Activated CD4-positive, alpha-beta T cell treated with anti-CD3 and anti-CD28 coated beads, Interleukin-2, amount 50 U/mL, for 16 hours (primary cell): Measurements from ENCODE around the gene MYO9B.
A peak's percentile ranks its signal among the peaks of the same experiment; 100 is the strongest.

Experiments used
- DNase-seq: peaks from one replicate; pipeline ENCODE4 v3.0.0-alpha.2; 2020

Gene MYO9B

GRCh38 chr19:17226002-17226933 lies 150.7 kb downstream of the MYO9B start, which contains the start of gene OCEL1:
OCEL1 (plus strand) TSS chr19:17226226; CDS start chr19:17226248, 22 bp downstream.
- peak; percentile 97 for DNase-seq

DNA sequence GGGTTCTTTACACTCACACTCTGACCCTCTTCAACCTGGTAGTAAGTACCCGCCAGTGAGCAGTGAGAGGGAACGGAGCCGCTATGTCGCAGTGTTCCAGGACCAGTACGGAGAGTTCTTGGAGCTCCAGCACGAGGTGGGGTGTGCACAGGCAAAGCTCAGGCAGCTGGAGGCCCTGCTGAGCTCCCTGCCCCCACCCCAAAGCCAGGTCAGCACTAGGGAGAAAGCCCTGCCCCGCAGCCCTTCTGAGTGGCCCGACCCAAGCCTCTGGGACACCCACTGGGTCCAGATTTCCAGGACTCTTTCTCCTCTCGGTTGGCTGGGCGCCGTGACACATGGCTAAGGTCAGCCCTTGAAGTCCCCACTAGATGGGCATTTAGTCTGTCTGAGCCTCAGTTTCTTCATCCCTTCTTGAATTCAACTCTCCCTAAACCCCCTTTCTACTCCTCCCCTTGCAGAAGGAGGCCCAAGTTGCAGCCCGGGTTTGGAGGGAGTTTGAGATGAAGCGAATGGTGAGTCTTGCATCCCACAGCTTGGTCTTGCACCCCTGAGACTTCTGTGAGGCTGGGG lies 152.3 kb downstream of the MYO9B start:
- no peak for DNase-seq

DNA sequence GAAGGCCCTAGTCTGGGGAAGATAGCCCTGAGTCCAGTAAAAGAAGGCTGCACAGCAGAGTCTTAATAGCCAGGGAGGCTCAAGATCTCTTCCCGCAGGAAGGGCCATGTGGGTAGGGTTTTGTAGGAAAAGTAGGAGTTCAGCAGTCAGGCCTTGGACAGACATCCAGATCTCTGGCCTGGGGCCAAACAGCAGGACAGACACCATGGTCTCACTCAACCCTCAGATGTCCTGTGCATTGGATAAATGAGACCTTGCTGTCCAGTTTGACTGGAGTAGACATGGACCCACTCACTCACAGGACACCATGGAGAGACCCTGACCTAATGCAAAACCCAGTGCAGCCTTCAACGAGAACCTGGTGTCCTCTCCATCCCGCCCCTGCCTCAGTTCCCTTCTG lies 154.3 kb downstream of the MYO9B start:
- DNase-seq = no peak

DNA sequence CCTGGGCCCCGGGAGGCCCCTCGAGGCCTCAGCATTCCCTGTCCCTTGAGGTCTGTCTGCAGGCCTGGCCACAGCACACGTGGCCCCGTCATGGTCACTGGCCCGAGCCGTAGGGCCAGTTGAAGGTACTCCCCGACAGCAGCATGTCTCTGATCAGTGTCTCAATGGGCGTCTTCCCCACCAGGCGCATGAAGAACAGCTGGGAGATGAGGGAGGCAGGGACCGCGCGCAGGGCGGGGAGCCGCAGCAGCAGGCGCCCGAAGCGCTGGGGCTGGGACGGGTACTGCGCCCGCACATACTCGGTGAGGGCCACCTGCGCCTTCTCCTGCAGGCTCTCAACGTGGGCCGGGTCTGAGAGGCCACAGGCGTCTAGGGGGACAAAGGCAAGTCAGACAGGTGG lies 156.7 kb downstream of the MYO9B start:
- no peak for DNase-seq

- peak; percentile 72 for DNase-seq
Measured at GRCh38 chr19:17234911-17235299, 159.3 kb downstream of the MYO9B start.

DNA sequence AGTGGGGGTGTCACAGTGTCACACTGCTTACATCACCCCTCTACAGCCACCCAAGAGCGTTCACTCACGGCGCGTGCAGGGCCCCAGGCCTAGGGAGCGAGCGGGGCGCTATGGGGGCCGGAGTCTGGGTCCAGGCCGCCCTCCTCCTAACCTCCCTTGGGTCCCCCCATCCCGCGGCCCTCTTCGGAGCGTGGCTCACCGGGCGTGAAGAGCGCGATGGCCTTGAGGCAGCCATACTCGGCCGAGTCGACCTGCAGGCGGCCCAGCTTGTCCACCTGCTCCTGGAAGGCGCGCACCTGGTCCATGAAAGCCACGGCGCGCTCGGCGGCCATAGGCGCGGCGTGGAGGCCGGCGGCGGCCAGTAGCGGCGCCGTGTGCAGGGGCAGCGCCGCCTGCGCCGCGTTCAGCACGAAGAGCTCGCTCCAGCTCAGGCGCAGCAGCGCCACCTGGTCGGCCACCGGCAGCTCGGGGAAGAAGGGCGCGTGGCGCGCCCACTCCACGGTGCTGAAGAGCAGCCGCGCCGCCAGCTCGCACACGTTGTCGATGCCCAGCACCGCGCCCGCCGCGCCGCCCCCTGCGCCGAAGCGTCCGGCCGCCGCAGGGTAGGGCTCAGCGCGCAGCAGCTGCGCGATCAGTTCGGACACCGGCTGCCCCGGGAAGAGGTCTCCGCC lies 159.9 kb downstream of the MYO9B start:
- DNase-seq = peak; percentile 71

- DNase-seq = no peak
Measured at GRCh38 chr19:17235971-17236777, 160.6 kb downstream of the MYO9B start.

- no peak for DNase-seq
Measured at GRCh38 chr19:17236811-17237543, 161.4 kb downstream of the MYO9B start.

DNA sequence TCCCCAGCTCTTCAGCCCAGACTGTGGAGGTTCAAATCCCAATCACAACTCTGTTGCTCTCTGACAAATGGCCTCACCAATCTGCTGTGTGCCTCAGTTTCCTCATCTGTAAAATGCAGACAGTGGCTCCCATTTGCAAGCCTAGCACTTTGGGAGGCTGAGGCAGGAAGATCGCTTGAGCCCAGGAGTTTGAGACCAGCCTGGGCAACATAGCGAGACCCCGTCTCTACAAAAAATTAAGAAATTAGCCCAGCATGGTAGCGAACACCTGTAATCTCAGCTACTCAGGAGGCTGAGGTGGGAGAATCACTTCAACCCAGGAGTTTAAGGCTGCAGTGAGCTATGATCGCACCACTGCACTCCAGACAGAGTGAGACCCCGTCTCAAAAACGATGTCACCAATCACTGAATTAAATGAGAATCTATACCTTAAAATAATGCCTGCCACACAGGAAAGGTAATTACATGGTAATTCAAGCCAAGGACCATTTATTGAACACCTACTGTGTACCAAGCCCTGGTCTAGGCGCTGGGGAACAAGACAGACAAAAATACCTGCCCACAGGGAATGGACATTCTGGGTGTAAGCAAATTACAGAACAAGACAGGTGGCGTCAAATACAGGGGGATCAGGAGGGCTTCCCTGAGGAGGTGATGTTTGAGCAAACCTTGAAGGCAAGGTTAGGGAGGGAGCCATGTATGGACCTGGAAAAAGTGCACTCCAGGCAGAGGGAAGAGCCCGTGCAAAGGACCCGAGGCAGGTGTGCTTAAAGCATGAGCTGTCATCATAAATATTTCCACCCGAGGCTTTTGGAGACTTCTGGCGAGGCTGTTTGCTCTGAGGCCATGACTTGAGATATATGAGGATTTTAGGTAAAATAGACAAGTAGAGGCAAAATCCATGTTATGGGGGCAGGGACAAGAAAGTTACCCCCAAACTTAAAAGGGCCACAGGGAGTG lies 162.4 kb downstream of the MYO9B start:
- DNase-seq = no peak

- DNase-seq = no peak
Measured at GRCh38 chr19:17240062-17240752, 164.6 kb downstream of the MYO9B start.

DNA sequence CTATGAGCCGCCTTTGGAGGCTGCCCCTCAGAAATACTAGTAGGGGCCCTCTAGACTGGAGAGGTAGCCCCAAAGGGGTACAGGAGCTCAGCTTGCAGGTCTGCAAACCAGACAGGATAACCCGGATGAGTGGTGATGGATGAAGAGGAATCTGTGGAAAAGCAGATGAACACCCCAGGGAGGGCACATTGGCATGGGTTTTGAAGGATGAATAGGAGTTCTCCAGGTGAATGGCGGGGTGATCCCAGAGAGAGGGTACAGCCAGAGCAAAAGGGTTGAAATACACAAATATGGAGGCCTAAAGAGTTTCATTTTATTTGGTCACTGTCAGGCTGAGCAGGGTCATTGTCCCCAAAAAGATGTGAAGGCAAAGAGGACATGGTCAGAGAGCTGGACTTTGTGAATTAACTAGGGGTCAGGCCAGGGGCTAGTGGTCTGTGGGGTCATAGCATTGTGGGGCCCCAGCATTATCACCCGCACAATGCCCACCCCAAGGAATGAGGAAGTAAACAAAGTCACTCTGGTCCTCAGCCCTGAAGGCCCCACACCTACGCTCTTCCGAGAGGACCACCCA lies 165.3 kb downstream of the MYO9B start:
- DNase-seq = no peak

GRCh38 chr19:17242431-17243208 lies 167.0 kb downstream of the MYO9B start:
- no peak for DNase-seq

DNA sequence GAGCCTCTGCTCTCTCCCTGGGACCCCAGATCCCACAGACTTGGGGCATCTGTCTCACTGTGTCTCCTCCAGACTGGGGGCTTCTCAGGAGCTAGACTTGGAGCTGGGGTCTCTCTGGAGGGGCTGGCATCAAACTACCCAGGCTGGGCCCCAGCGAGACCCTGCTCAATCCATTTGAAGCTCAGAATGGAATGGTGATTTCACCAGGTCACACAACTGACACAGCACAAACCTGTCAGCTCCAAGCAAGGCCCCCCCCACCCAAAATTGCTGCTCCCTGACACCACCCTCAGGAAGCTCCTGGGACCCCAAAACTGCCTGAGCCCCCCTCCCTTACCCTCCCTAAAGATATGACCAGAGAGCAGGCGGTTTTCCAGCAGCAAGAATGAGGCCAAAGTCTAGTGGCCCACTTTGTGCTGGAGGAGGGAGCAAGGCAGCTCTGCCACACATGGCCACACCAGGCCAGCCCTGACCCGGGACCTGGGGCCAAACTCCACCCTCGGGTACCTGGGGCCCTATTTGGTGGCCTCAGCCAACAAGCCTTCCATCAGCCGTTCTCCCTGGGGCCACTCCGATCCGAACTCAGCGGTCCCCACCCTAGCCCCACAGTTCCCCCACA lies 167.7 kb downstream of the MYO9B start:
- no peak for DNase-seq

DNA sequence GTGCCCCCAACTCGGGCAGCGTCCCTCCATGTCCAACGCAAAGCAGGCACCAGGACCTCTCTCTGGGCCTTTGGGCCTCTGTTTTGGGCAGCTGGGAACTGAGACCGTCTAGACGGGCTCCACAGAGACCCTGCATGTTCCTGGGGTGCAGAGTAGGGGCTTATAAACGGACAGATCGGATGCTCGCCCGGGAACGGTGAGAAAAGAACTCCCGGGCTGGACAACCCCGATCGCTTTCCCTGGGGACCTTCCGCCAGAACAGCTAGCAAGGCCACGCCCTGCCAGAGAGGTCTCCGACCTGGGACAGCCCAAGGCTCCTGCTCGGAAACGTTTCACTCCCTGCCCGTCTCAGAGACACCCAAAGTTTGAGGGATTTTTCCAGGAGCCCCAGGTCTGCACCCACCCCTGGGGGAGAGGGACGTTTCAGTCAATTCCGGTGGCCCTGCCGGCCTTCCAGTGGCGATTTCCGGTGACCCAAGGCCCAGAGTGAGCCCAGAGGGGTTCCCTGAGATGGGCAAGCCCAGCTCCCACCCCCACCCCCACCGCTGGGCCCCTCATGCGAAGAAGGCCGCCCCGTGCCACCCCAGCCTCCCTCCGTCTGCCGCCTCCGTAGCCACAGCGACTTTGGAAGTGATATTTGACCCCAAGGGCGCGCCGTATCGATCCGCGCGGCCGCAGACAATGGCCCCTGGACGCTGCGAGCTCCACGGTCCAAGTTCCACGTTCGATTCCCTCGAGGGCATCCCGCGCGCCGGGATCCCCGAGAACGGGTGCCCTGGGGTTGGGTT lies 168.4 kb downstream of the MYO9B start:
- DNase-seq = no peak

DNA sequence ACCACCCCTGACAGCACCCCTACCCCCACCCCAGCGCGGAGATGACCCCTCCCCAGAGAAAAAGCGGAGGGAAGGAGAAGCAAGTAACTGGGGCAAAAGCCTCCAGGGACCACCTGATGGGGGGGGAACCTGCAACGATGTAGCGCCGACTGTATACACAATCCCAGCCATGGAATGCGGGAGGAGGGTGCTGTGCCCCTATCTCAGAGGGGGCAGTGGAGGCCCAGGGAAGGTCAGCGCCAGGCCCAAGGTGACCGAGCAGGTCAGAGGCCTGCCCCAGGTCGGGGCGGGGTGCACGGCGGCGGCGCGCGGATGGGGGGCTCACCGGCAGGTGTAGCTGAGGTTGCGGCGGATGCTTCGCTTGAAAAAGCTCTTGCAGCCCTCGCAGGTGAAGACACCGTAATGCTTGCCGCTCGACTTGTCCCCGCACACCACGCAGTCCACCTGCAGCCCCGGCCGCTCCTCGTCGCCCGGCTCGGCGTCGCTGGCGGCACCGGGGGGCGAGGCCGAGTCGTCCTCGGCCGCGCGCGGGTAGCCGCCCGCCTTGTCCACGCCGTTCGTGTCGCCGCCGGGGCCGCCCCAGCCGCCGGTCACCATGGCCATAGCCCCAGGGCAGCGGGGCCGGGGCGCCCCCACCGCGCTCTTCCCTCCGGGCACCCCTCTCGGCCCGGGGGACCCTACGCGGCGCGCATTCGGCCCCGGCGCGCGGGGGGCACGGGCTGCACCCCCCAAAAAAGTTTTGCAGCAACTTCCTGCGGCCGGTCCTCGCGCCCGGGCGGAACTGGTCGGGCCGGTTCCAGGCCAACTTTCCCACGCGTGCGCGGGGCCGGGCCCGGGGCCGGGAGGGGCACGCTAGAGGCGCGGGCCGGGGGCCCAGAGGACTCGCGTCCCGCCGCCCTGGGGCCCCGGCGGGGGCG lies 169.3 kb downstream of the MYO9B start:
- DNase-seq = no peak

DNA sequence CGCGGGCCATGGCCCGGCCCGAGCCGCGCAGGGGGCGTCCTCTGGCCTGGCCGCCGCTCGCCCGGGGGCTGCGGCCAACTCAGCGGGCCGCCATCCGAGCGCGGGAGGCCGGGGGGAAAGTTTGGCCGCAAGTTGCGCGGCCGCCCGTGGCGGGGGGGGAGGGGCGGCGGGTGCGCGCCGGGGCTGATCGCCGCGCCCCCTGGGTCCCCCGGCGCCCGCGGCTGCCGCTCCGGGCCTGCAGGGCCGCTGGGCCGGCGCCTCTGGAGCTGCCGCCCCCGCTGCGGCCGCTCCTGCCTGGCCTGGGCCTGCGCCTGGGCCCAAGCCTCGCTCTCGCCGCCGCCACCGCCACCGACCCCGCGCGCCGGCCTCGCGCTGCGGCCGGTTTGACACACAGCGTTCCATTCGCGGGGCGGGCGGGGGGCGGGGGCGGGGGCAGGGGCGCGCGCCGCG lies 170.0 kb downstream of the MYO9B start, which contains the start of gene NR2F6:
NR2F6 (minus strand) TSS at position 385 of the 450 bp plus-strand sequence. CDS start 699 bp downstream, outside the sequence.
- no peak for DNase-seq
